Esophagus squamous epithelium (tissue), 4 donors: ENCODE data around the gene TFB1M.

Experiments
- POLR2A ChIP-seq, 4 donors: fragments of 450-650 bp; IDR thresholded peaks; one replicate each; pipeline ENCODE4 v1.6.1; 2017; ENCODE audit warnings: antibody characterized with exemption in 4 of 4, mild to moderate bottlenecking in 4 of 4, moderate library complexity in 3 of 4
- TF ChIP-seq, protein P1 (sequence below), 6 experiments: fragments of 450-650 bp in 4 of 6; fragments of 200-600 bp in 2 of 6; sonication (generic) in 2 of 6; IDR thresholded peaks; one replicate each; pipeline ENCODE4 v1.5.1; 2016 to 2019; ENCODE audit warnings: antibody characterized with exemption in 6 of 6, mild to moderate bottlenecking in 4 of 6, moderate library complexity in 4 of 6

- TF ChIP-seq POLR2A (IDR thresholded peaks at IDR 0.05) = no peak
- TF ChIP-seq, protein P1, sequence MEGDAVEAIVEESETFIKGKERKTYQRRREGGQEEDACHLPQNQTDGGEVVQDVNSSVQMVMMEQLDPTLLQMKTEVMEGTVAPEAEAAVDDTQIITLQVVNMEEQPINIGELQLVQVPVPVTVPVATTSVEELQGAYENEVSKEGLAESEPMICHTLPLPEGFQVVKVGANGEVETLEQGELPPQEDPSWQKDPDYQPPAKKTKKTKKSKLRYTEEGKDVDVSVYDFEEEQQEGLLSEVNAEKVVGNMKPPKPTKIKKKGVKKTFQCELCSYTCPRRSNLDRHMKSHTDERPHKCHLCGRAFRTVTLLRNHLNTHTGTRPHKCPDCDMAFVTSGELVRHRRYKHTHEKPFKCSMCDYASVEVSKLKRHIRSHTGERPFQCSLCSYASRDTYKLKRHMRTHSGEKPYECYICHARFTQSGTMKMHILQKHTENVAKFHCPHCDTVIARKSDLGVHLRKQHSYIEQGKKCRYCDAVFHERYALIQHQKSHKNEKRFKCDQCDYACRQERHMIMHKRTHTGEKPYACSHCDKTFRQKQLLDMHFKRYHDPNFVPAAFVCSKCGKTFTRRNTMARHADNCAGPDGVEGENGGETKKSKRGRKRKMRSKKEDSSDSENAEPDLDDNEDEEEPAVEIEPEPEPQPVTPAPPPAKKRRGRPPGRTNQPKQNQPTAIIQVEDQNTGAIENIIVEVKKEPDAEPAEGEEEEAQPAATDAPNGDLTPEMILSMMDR (IDR thresholded peaks at IDR 0.05) = no peak
Measured at GRCh38 chr6:155341130-155341828, 27.0 kb upstream of the TFB1M start.
